ENCODE measurements around the gene ATF2.

ATF2 gene

DNA sequence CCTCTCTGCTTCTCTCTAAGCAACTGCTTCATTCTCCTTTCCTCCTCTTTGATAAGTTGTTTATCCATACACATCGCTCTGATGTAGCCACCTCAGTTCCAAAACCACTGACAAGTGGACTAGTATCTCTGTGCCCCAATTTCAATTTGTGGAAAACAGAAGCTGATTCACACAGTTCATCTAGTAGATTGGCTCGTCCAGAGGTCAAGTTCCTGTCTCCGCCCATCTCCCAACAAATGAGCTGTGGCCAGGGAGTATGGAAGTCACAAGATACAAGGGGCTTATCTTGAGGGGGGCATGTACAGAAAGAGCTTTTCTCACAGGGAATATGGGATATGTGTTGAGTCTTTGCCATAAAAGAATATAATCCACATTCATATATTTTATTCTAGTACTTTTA lies 145.1 kb downstream of the ATF2 start:
- no peak for TF ChIP-seq BHLHE40 (IDR thresholded peaks at IDR 0.05; ENCODE audit: borderline replicate concordance)
- no peak for TF ChIP-seq NFRKB (IDR thresholded peaks at IDR 0.05)
- DNase-seq (ENCODE audit: extremely low spot score): no peak
- ChIA-PET POLR2A (no interaction called here), CTCF (no interaction called here)

All from HEK293T (cell line).